Caco-2 (cell line): ENCODE measurements around the gene ANKRD36C. TPM values are rescaled to one million over a fixed set of nuclear protein-coding genes. Genes with fewer than 3 reads are reported as not detected.
A peak's percentile ranks its signal among the peaks of the same experiment; 100 is the strongest.
"Not testable (repeated sequence)": the region's sequence is repeated elsewhere in the genome, so short reads cannot be mapped to it uniquely, and the experiment has no call there.

Experiments used
- Bru-seq: library from RNA; stranded (reverse); fragments of 400-500 nt; gene quantifications from one replicate; lab custom pipeline; 2021; lab: Mats Ljungman, UMichigan
- BruChase-seq, 2 experiments: library from RNA; stranded (reverse); fragments of 400-500 nt; gene quantifications; one replicate each; lab custom pipeline; 2021; lab: Mats Ljungman, UMichigan
- BruUV-seq: library from RNA; stranded (reverse); fragments of 400-500 nt; replicated peaks from 2 replicates; lab custom pipeline; 2021; lab: Mats Ljungman, UMichigan
- CTCF ChIA-PET: fragments of 300-600 bp; sonication (Branson Sonifier 250); formaldehyde crosslinking; loops from one replicate; lab custom pipeline; 2022; ENCODE audit warnings: antibody characterized with exemption; lab: Charles Lee
- POLR2A ChIA-PET: fragments of 300-600 bp; sonication (Branson Sonifier 250); formaldehyde crosslinking; loops from one replicate; lab custom pipeline; 2022; ENCODE audit warnings: antibody characterized with exemption; lab: Charles Lee
- DNase-seq, 2 experiments: peaks; one replicate each; pipeline versions ENCODE4 v3.0.0 to v3.0.0-alpha.2; 2020 to 2022
- H3K27me3 ChIP-seq: replicated peaks from 2 replicates; pipeline ENCODE4 v1.6.0; 2011; ENCODE audit warnings: low read length; ENCODE audit not compliant: control insufficient read depth, insufficient read depth
- H3K36me3 ChIP-seq: 2 replicates; pipeline ENCODE4 v1.5.1; 2011; ENCODE audit warnings: low read length; ENCODE audit not compliant: control insufficient read depth, insufficient read depth
- H3K4me1 ChIP-seq: fragments of 250-450 bp; sonication (Bioruptor Pico); 2 replicates; pipeline ENCODE4 v1.5.1; 2020; ENCODE audit warnings: mild to moderate bottlenecking
- H3K4me3 ChIP-seq: 2 replicates; pipeline ENCODE4 v1.5.1; 2011; ENCODE audit warnings: low read depth, mild to moderate bottlenecking, control low read depth, low read length
- H3K9me3 ChIP-seq: fragments of 250-450 bp; sonication (Bioruptor Pico); 2 replicates; pipeline ENCODE4 v1.5.1; 2020; ENCODE audit warnings: mild to moderate bottlenecking, moderate library complexity
- H3K27ac Mint-ChIP-seq: one replicate; pipeline ENCODE4 v1.8.0; 2022; ENCODE audit warnings: mixed read lengths; ENCODE audit not compliant: unreplicated experiment
- H3K27me3 Mint-ChIP-seq: one replicate; pipeline ENCODE4 v1.8.0; 2022; ENCODE audit warnings: mixed read lengths; ENCODE audit not compliant: insufficient read depth, unreplicated experiment
- H3K36me3 Mint-ChIP-seq: one replicate; pipeline ENCODE4 v1.8.0; 2022; ENCODE audit warnings: mild to moderate bottlenecking, mixed read lengths; ENCODE audit not compliant: insufficient read depth, unreplicated experiment
- H3K4me1 Mint-ChIP-seq: one replicate; pipeline ENCODE4 v1.8.0; 2022; ENCODE audit warnings: low read depth, mixed read lengths; ENCODE audit not compliant: unreplicated experiment
- H3K4me3 Mint-ChIP-seq: one replicate; pipeline ENCODE4 v1.8.0; 2022; ENCODE audit warnings: mild to moderate bottlenecking, moderate library complexity, mixed read lengths; ENCODE audit not compliant: unreplicated experiment
- H3K9me3 Mint-ChIP-seq: one replicate; pipeline ENCODE4 v1.8.0; 2022; ENCODE audit warnings: mixed read lengths; ENCODE audit not compliant: unreplicated experiment
- intact Hi-C: fragments of 100-400 bp; cut with micrococcal nuclease; formaldehyde crosslinking; loops from one replicate; pipeline ENCODE4 v1.10.0; 2022; ENCODE audit not compliant: unreplicated experiment
- long read RNA-seq: library from polyadenylated mRNA; stranded (forward); transcript quantifications from one replicate; pipeline ENCODE4 v2.0.0, GENCODE V29; 2022
- total RNA-seq: library from RNA; stranded (reverse); gene quantifications from 2 replicates; pipeline ENCODE4 v1.2.3, GENCODE V29; 2022

Gene ANKRD36C
- total RNA-seq = 22.6 and 28.8 TPM in 2 replicates
- percentile 70 among the genes with signal in this experiment for Bru-seq, nascent RNA
- BruChase-seq, experiment 1, labeled RNA remaining after a 2-hour chase = percentile 67 among the genes with signal in this experiment
- BruChase-seq, experiment 2, labeled RNA remaining after a 6-hour chase = percentile 59 among the genes with signal in this experiment
- long read RNA-seq, partial matches to known transcripts = 1 of 3 reads
- long read RNA-seq, other reads (novel, unspliced or antisense) = 2 of 3 reads

DNA sequence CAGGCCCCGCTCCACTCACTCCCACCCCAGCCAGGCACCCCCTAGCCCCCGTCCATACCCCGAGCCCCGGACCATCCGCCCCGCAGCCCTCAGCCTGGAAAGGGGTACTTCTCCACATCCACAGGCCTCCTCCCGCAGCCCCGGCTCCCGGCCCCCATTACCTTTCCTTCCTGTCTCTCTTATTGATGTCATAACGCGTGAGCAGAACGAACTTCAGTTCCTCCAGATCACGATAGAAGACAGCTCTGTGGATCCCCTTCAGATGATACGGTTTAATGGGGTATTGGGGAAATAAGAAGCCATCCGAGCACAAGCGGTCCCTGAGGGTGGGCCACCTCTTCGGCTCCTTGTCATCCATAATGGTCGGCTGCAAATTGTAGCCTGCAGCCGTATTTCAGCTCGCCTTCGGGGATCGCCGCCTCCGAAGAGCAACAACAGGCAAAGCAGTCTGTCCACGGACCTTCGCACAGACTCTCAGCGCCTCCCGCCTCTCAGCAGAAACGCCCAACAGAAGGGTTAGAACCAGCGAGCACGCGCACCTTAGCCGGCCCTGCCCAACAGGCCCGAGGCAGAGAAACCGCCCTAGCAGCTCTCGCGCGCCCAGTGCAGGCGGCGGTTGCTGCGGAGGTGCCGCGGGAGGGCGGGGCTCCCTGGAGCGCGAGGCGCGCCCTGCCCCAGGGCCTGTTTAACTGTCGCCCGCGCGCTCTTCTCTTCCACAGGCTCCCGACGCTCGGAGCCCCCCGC lies at the start of gene ANKRD36C:
ANKRD36C (minus strand) TSS at position 474 of the 744 bp plus-strand sequence; CDS start at position 358, 116 bp downstream.
- POLR2A ChIA-PET = not testable (repeated sequence)

DNA sequence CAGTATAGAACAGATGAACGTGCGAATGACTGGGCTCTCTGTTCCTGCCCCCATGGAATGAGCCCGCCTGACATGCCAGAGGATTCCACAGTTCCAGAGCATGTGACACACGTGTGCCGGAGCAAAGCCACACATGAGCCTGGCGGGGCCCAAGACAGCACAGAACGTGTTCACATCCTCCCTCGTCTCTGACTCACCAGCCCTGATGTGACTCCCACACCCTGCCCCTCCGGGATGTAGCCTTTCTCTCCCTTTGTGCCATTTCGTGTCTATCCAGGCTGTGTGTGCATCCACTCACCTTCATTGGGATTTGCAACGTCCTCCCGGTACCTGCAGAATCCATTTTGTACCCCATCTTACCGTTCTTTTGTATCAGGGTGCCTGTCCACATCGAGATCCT lies 43.9 kb upstream of the ANKRD36C start:
- H3K4me3 ChIP-seq, DNase-seq, H3K9me3 Mint-ChIP-seq, H3K9me3 ChIP-seq, H3K36me3 ChIP-seq, CTCF ChIA-PET, H3K36me3 Mint-ChIP-seq, H3K4me3 Mint-ChIP-seq, H3K27me3 Mint-ChIP-seq, H3K27ac Mint-ChIP-seq, intact Hi-C loops, H3K4me1 Mint-ChIP-seq, H3K4me1 ChIP-seq, POLR2A ChIA-PET, H3K27me3 ChIP-seq, BruUV-seq: not testable (repeated sequence)

More for the DNA sequence above, at the start of gene ANKRD36C:
- intact Hi-C loops = loop anchor here (2.0 to 10.0 kb wide), 3 partner anchors 123 to 273 kb away; partner anchors contain the start of genes ADRA2B, CIAO1 and TMEM127
- H3K4me1 Mint-ChIP-seq, H3K27me3 ChIP-seq, BruUV-seq, H3K36me3 ChIP-seq, H3K36me3 Mint-ChIP-seq, H3K4me1 ChIP-seq, H3K9me3 ChIP-seq, H3K9me3 Mint-ChIP-seq: not testable (repeated sequence)
- Mint-ChIP-seq H3K4me3 (peak within 1 kb of the TSS; percentile 93), H3K27ac (peak within 1 kb of the TSS; percentile 83), H3K27me3 (peaks cover 12% of the 10 kb centered on the region)
- CTCF ChIA-PET = interaction anchor here (0.8 to 1.8 kb wide), 6 partner anchors 18 to 613 kb away, joined by 3 to 22 read pairs (median 12); partner anchors contain the start of gene ADRA2B
- H3K4me3 ChIP-seq = peak within 1 kb of the TSS; percentile 55
- DNase-seq = peak; percentile 62 to 67

DNA sequence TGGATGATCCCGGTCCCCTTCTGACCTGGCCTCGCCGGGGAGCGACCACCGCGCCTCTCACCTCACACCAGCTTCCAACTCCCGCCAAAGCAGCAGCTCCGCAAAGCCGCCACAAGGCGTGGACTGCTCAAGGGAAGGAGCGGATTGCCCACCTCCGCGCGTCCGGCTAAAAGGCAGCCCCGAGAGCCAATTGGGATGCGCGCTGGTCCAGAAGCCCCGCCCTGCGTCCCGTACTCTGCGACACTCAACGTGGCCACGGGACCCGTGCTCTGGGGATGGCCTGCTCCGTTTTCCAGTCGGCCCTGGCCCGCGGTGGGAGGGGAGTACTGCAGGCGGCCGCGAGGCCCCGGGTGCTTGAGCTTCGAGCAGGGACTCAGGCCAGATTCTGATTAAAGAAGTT lies 43.2 kb upstream of the ANKRD36C start, which contains the start of gene GPAT2:
GPAT2 (minus strand) TSS at position 125 of the 400 bp plus-strand sequence. CDS start 2,557 bp downstream, outside the sequence.
- intact Hi-C loops, H3K4me1 ChIP-seq, H3K4me3 Mint-ChIP-seq, H3K27ac Mint-ChIP-seq, H3K4me1 Mint-ChIP-seq, H3K9me3 ChIP-seq, H3K4me3 ChIP-seq, H3K36me3 ChIP-seq, H3K27me3 ChIP-seq, POLR2A ChIA-PET, BruUV-seq, H3K36me3 Mint-ChIP-seq, DNase-seq, CTCF ChIA-PET, H3K9me3 Mint-ChIP-seq, H3K27me3 Mint-ChIP-seq: not testable (repeated sequence)

DNA sequence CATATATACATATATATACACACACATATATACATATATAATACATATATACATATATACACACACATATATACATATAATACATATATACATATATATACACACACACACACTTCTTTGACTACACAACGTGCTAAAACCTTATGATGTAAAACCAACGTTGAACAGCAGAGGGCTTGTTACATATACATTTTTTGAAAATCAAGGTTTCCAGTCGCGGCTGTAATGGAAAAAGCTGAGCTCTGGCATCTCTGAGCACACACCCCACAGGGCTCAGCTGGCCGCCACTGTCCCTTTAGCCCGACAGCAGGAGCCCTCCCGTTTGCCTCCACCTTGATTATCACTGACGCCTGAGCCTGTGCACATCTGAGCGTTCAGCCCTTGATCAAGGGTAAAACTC lies 42.4 kb upstream of the ANKRD36C start:
- BruUV-seq, CTCF ChIA-PET, H3K4me1 Mint-ChIP-seq, intact Hi-C loops, H3K27ac Mint-ChIP-seq, H3K4me1 ChIP-seq, POLR2A ChIA-PET, DNase-seq, H3K27me3 Mint-ChIP-seq, H3K27me3 ChIP-seq, H3K9me3 Mint-ChIP-seq, H3K4me3 ChIP-seq, H3K9me3 ChIP-seq, H3K36me3 ChIP-seq, H3K4me3 Mint-ChIP-seq, H3K36me3 Mint-ChIP-seq: not testable (repeated sequence)

DNA sequence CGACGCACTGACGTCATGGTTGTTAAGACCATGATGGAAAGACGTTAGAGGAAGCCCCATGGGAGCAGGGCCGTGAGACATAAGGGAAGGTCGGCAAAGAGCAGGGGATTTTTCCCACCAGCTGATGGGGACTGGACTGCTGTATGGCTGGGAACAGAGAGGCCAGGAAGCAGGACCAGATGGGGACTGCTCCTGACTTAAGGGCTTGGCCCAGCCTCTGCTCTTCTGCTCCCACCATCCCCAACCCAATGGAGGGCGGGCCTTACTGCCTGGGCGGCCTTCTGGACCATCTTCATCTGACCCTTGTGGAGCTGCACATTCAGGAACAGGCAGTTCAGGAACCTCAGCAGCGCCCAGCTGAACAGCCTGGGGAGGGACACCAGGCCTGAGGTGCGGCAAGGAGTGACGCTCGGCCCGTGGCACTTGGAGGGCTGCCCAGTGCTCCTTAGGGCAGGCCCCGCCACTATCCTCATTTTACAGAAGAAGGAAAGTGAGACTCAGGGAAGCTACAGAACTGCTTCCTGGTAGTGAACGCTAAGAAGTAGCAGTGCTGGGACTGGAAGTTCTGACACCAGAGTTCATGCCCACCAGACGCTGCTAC lies 36.2 kb upstream of the ANKRD36C start:
- H3K36me3 Mint-ChIP-seq, H3K27me3 Mint-ChIP-seq, H3K27ac Mint-ChIP-seq, H3K4me1 ChIP-seq, H3K9me3 Mint-ChIP-seq, H3K9me3 ChIP-seq, H3K4me3 ChIP-seq, H3K4me3 Mint-ChIP-seq, H3K27me3 ChIP-seq, CTCF ChIA-PET, POLR2A ChIA-PET, H3K36me3 ChIP-seq, H3K4me1 Mint-ChIP-seq, BruUV-seq, DNase-seq: not testable (repeated sequence)
- intact Hi-C loops = loop anchor here (10.0 kb wide), 3 partner anchors 87 to 237 kb away; partner anchors contain the start of genes ADRA2B, CIAO1 and TMEM127

DNA sequence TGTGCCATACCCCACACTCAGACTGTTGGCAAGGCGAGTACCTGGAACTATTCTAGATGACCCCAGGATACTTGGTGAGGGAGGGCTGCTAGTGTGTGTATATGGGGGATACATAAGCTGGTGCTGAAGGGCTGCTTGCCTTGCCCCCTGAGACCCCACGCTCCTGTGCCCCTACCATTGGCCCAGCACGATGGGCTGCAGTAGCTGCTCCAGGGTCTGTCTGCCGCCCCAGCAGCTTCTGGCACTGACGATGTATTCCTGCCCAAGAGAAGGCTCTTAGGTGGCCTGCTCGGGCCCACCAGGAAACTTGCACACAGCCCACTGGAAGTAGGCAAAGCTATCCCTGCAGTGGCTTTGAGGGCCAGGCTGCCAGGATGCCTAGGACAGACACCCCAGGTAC lies 34.1 kb upstream of the ANKRD36C start:
- BruUV-seq, H3K27me3 Mint-ChIP-seq: not testable (repeated sequence)
- intact Hi-C loops = loop anchor here (10.0 kb wide), 3 partner anchors 89 to 239 kb away; partner anchors contain the start of genes ADRA2B, CIAO1 and TMEM127

More for the DNA sequence above, 34.1 kb upstream of the ANKRD36C start:
- H3K4me3 ChIP-seq, H3K9me3 Mint-ChIP-seq, H3K4me1 ChIP-seq, H3K9me3 ChIP-seq, CTCF ChIA-PET, POLR2A ChIA-PET, H3K36me3 ChIP-seq, H3K4me1 Mint-ChIP-seq, H3K4me3 Mint-ChIP-seq, H3K27me3 ChIP-seq, H3K36me3 Mint-ChIP-seq, H3K27ac Mint-ChIP-seq: not testable (repeated sequence)
- peak in 1 of 2 experiments; percentile 12 for DNase-seq
